Neural progenitor cell (in vitro differentiated cells): Measurements from ENCODE around the gene DDX4.

Experiments
- EZH2 ChIP-seq: fragments of 200-600 bp; sonication (generic); IDR thresholded peaks from 2 replicates; pipeline ENCODE4 v1.6.1; 2017; ENCODE audit warnings: antibody characterized with exemption, mild to moderate bottlenecking, moderate library complexity
- EZH2phosphoT487 ChIP-seq: fragments of 200-600 bp; sonication (generic); IDR thresholded peaks from 2 replicates; pipeline ENCODE4 v1.6.1; 2017; ENCODE audit warnings: antibody characterized with exemption
- TF ChIP-seq, protein P1 (sequence below): fragments of 200-600 bp; sonication (generic); IDR thresholded peaks from 2 replicates; pipeline ENCODE4 v1.5.1; 2017; ENCODE audit warnings: antibody characterized with exemption, mild to moderate bottlenecking

DNA sequence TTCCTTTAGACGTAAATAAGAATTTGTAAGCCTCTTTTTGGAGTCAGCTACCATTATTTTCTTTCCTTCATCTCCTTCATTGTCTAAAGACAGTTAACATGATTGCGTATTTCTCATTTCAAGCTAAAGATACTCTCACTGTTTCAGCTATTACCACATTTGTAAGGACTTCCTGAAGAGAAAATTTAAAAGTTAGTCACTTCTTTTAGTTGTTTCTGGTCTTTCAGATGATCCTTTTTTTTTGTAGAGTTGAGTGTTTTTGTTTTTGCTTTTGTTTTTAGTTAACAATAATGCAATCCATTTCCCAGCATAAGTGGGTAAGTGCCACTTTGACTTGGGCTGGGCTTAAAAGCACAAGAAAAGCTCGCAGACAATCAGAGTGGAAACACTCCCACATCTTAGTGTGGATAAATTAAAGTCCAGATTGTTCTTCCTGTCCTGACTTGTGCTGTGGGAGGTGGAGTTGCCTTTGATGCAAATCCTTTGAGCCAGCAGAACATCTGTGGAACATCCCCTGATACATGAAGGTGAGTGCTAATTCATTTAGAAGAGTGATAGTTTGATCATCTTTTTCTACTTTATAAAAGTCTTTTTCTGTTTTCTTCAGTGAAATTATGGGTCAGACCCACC, 115.3 kb downstream of the DDX4 start:
- TF ChIP-seq, protein P1, sequence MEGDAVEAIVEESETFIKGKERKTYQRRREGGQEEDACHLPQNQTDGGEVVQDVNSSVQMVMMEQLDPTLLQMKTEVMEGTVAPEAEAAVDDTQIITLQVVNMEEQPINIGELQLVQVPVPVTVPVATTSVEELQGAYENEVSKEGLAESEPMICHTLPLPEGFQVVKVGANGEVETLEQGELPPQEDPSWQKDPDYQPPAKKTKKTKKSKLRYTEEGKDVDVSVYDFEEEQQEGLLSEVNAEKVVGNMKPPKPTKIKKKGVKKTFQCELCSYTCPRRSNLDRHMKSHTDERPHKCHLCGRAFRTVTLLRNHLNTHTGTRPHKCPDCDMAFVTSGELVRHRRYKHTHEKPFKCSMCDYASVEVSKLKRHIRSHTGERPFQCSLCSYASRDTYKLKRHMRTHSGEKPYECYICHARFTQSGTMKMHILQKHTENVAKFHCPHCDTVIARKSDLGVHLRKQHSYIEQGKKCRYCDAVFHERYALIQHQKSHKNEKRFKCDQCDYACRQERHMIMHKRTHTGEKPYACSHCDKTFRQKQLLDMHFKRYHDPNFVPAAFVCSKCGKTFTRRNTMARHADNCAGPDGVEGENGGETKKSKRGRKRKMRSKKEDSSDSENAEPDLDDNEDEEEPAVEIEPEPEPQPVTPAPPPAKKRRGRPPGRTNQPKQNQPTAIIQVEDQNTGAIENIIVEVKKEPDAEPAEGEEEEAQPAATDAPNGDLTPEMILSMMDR, result no peak
- TF ChIP-seq EZH2, result no peak
- no peak for TF ChIP-seq EZH2phosphoT487
